ENCODE measurements around the gene BMPR2. TPM values are rescaled to one million over a fixed set of nuclear protein-coding genes. Genes with fewer than 3 reads are reported as not detected.

BMPR2 gene
- total RNA-seq, 4 donors from 2014 or later: 56.1 to 112 (median 66.6) TPM

- no peak for TF ChIP-seq CTCF (IDR thresholded peaks at IDR 0.05; ENCODE audit: low read depth)
Observed at GRCh38 chr2:202454536-202454935, 78.4 kb downstream of the BMPR2 start.

DNA sequence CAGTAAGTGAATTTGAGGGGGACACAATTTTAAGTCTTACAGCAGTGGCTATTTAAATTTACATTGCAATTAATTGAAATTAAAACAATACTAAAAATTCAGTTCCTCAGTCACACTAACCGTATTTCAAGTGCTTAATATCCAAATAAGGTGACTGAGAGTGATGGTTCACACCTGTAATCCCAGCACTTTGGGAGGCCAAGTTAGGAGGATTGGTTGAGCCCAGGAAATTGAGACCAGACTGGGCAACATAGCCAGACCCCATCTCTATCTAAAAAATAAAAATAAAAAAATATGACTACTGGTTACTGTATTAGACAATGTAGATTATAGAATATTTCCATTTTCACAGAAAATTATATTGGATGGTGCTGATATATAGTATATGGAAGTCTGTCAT is 79.0 kb downstream of the BMPR2 start:
- TF ChIP-seq CTCF (IDR thresholded peaks at IDR 0.05; ENCODE audit: low read depth): no peak

- no peak for TF ChIP-seq CTCF (IDR thresholded peaks at IDR 0.05; ENCODE audit: low read depth)
Observed at GRCh38 chr2:202460119-202460518, 84.0 kb downstream of the BMPR2 start.

- TF ChIP-seq CTCF (IDR thresholded peaks at IDR 0.05; ENCODE audit: low read depth): no peak
Observed at GRCh38 chr2:202479090-202479489, 103.0 kb downstream of the BMPR2 start.

GRCh38 chr2:202479610-202480009 is 103.5 kb downstream of the BMPR2 start:
- no peak for TF ChIP-seq CTCF (IDR thresholded peaks at IDR 0.05; ENCODE audit: low read depth)

- TF ChIP-seq CTCF (IDR thresholded peaks at IDR 0.05; ENCODE audit: low read depth): no peak
Observed at GRCh38 chr2:202486351-202486750, 110.2 kb downstream of the BMPR2 start.

- no peak for TF ChIP-seq CTCF (IDR thresholded peaks at IDR 0.05; ENCODE audit: low read depth)
Observed at GRCh38 chr2:202488671-202489070, 112.5 kb downstream of the BMPR2 start.

Measured in subcutaneous adipose tissue (tissue), 4 donors.